HG03060 (cell line): ENCODE data around the gene PCSK2.

ENCODE experiments used
- ATAC-seq: cut with Tn5 transposase; IDR thresholded peaks from one replicate; pipeline ENCODE4 v1.9.1; 2021; ENCODE audit warnings: low read depth, moderate number of reproducible peaks; ENCODE audit not compliant: unreplicated experiment

The PCSK2 gene

GRCh38 chr20:17469246-17470030, 242.6 kb downstream of the PCSK2 start:
- no peak for ATAC-seq

- ATAC-seq: no peak
These were observed 243.7 kb downstream of the PCSK2 start for GRCh38 chr20:17470521-17470920.

- ATAC-seq: no peak
These were observed 244.1 kb downstream of the PCSK2 start for GRCh38 chr20:17470973-17471372.

- ATAC-seq: no peak
These were observed 244.9 kb downstream of the PCSK2 start for GRCh38 chr20:17471606-17472187.

GRCh38 chr20:17473659-17474058, 246.8 kb downstream of the PCSK2 start:
- no peak for ATAC-seq

GRCh38 chr20:17479063-17479657, 252.3 kb downstream of the PCSK2 start:
- ATAC-seq: no peak

GRCh38 chr20:17480696-17481095, 253.9 kb downstream of the PCSK2 start:
- no peak for ATAC-seq

GRCh38 chr20:17481661-17482060, 254.8 kb downstream of the PCSK2 start:
- no peak for ATAC-seq

GRCh38 chr20:17482536-17482935, 255.7 kb downstream of the PCSK2 start:
- ATAC-seq: no peak

- no peak for ATAC-seq
These were observed 258.2 kb downstream of the PCSK2 start for GRCh38 chr20:17485017-17485416.

- no peak for ATAC-seq
These were observed 262.2 kb downstream of the PCSK2 start for GRCh38 chr20:17488916-17489600.

- no peak for ATAC-seq
These were observed 263.7 kb downstream of the PCSK2 start for GRCh38 chr20:17490501-17490900.

- ATAC-seq: no peak
These were observed 264.2 kb downstream of the PCSK2 start for GRCh38 chr20:17491041-17491440.

GRCh38 chr20:17491488-17491887, 264.6 kb downstream of the PCSK2 start:
- no peak for ATAC-seq

- ATAC-seq: no peak
These were observed 266.3 kb downstream of the PCSK2 start for GRCh38 chr20:17493173-17493572.

- no peak for ATAC-seq
These were observed 267.4 kb downstream of the PCSK2 start for GRCh38 chr20:17494201-17494600.

GRCh38 chr20:17495826-17496225, 269.0 kb downstream of the PCSK2 start:
- no peak for ATAC-seq

GRCh38 chr20:17497821-17498580, 271.2 kb downstream of the PCSK2 start:
- ATAC-seq: no peak

- no peak for ATAC-seq
These were observed 271.8 kb downstream of the PCSK2 start for GRCh38 chr20:17498641-17499040.

- ATAC-seq: no peak
These were observed 272.2 kb downstream of the PCSK2 start for GRCh38 chr20:17499041-17499440.

- no peak for ATAC-seq
These were observed 273.4 kb downstream of the PCSK2 start for GRCh38 chr20:17500271-17500670.
